Calu3 (cell line): Measurements from ENCODE around the gene LOXHD1. TPM values are rescaled to one million over a fixed set of nuclear protein-coding genes. Genes with fewer than 3 reads are reported as not detected.

Experiments
- BruUV-seq: library from RNA; stranded (reverse); fragments of 400-500 nt; replicated peaks from 2 replicates; lab custom pipeline; 2021; lab: Mats Ljungman, UMichigan
- CTCF ChIA-PET: fragments of 300-600 bp; sonication (Branson Sonifier 250); formaldehyde crosslinking; loops from one replicate; lab custom pipeline; 2022; ENCODE audit warnings: antibody characterized with exemption; lab: Charles Lee
- DNase-seq: peaks from one replicate; pipeline ENCODE4 v3.0.0; 2022
- H3K27ac Mint-ChIP-seq: one replicate; pipeline ENCODE4 v1.8.0; 2022; ENCODE audit warnings: mixed read lengths; ENCODE audit not compliant: unreplicated experiment
- H3K27me3 Mint-ChIP-seq: one replicate; pipeline ENCODE4 v1.8.0; 2022; ENCODE audit warnings: mixed read lengths; ENCODE audit not compliant: unreplicated experiment
- H3K36me3 Mint-ChIP-seq: one replicate; pipeline ENCODE4 v1.8.0; 2022; ENCODE audit warnings: mild to moderate bottlenecking, moderate library complexity, mixed read lengths; ENCODE audit not compliant: insufficient read depth, unreplicated experiment
- H3K4me1 Mint-ChIP-seq: one replicate; pipeline ENCODE4 v1.8.0; 2022; ENCODE audit warnings: mild to moderate bottlenecking, low read depth, mixed read lengths; ENCODE audit not compliant: unreplicated experiment
- H3K4me3 Mint-ChIP-seq: one replicate; pipeline ENCODE4 v1.8.0; 2022; ENCODE audit warnings: mild to moderate bottlenecking, low read depth, moderate library complexity, mixed read lengths; ENCODE audit not compliant: unreplicated experiment
- H3K9me3 Mint-ChIP-seq: one replicate; pipeline ENCODE4 v1.8.0; 2022; ENCODE audit warnings: low read depth, mixed read lengths; ENCODE audit not compliant: unreplicated experiment
- CTCF ChIP-seq: fragments of 200-600 bp; IDR thresholded peaks from one replicate; pipeline ENCODE4 v1.8.0; 2022; ENCODE audit warnings: antibody characterized with exemption; ENCODE audit not compliant: unreplicated experiment
- intact Hi-C: fragments of 100-400 bp; cut with micrococcal nuclease; formaldehyde crosslinking; loops from one replicate; pipeline ENCODE4 v1.10.0; 2022; ENCODE audit not compliant: unreplicated experiment
- total RNA-seq: library from RNA; stranded (reverse); gene quantifications from 2 replicates; pipeline ENCODE4 v1.2.3, GENCODE V29; 2022

LOXHD1 gene
- total RNA-seq, 1 experiment from 2014 or later: not detected

- BruUV-seq: no TSS peak
- intact Hi-C loops: no loop called here
- CTCF ChIA-PET: interaction anchor here (0.6 kb wide), 1 partner anchor 263 kb away, joined by 3 read pairs; no protein-coding TSS in a partner anchor
- peaks cover 94% of the 10 kb centered on the region for H3K27me3 Mint-ChIP-seq
- DNase-seq: no peak
- H3K4me1 Mint-ChIP-seq: no peaks in the 10 kb centered on the region
- H3K9me3 Mint-ChIP-seq: no peaks in the 10 kb centered on the region
- H3K4me3 Mint-ChIP-seq: no peak overlapping the region
- no peak for TF ChIP-seq CTCF
- H3K27ac Mint-ChIP-seq: no peak overlapping the region
- H3K36me3 Mint-ChIP-seq: no peaks in the 10 kb centered on the region
These were observed 24.0 kb upstream of the LOXHD1 start for GRCh38 chr18:46680784-46681695.

GRCh38 chr18:46679846-46680598 lies 23.0 kb upstream of the LOXHD1 start:
- H3K36me3 Mint-ChIP-seq: no peaks in the 10 kb centered on the region
- no peaks in the 10 kb centered on the region for H3K4me1 Mint-ChIP-seq
- no peak for TF ChIP-seq CTCF
- H3K9me3 Mint-ChIP-seq: no peaks in the 10 kb centered on the region
- H3K27me3 Mint-ChIP-seq: peaks cover 94% of the 10 kb centered on the region
- H3K4me3 Mint-ChIP-seq: no peak overlapping the region
- CTCF ChIA-PET: no interaction called here
- intact Hi-C loops: no loop called here
- DNase-seq: no peak
- H3K27ac Mint-ChIP-seq: no peak overlapping the region
- no TSS peak for BruUV-seq

- TF ChIP-seq CTCF: no peak
- Mint-ChIP-seq H3K4me3 (no peak overlapping the region), H3K9me3 (no peaks in the 10 kb centered on the region), H3K27me3 (peaks cover 94% of the 10 kb centered on the region), H3K4me1 (no peaks in the 10 kb centered on the region), H3K36me3 (no peaks in the 10 kb centered on the region), H3K27ac (no peak overlapping the region)
- CTCF ChIA-PET: no interaction called here
- intact Hi-C loops: no loop called here
- no peak for DNase-seq
- no TSS peak for BruUV-seq
These were observed 21.9 kb upstream of the LOXHD1 start for GRCh38 chr18:46678785-46679399.

- no TSS peak for BruUV-seq
- no peak overlapping the region for H3K27ac Mint-ChIP-seq
- TF ChIP-seq CTCF: no peak
These were observed 21.0 kb upstream of the LOXHD1 start for GRCh38 chr18:46678041-46678440.

More at GRCh38 chr18:46678041-46678440, 21.0 kb upstream of the LOXHD1 start:
- H3K9me3 Mint-ChIP-seq: no peaks in the 10 kb centered on the region
- CTCF ChIA-PET: no interaction called here
- no peak for DNase-seq
- peaks cover 94% of the 10 kb centered on the region for H3K27me3 Mint-ChIP-seq
- H3K4me1 Mint-ChIP-seq: no peaks in the 10 kb centered on the region
- H3K4me3 Mint-ChIP-seq: no peak overlapping the region
- intact Hi-C loops: no loop called here
- no peaks in the 10 kb centered on the region for H3K36me3 Mint-ChIP-seq
